ENCODE results near the gene BEGAIN.

The BEGAIN gene

DNA sequence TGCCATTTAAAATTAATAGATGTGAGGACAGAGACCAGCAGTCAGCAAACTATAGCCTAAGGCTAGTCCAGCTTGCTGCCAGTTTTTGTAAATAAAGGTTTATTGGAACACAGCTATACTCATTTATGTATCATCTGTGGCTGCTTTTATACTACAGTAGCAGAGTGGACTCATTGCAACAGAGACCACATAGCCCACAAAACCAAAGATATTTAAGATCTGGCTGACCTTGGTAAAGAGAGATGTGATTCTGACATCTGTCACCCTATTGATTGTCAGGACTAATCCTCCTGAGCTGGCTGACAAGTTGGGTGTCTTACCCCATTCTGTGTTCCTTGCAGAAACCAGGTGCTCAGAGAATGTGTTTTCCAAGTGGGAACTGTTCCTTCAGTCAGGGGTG is 99.9 kb downstream of the BEGAIN start:
- Histone ChIP-seq H3K4me3 (ENCODE audit: insufficient read depth, low read depth, low read length) (no peak overlapping the region), H3K9me3 (ENCODE audit: control insufficient read depth, low read length) (no peaks in the 10 kb centered on the region), H3K27me3 (ENCODE audit: control insufficient read depth, insufficient read depth, low read length, poor library complexity, severe bottlenecking) (no peaks in the 10 kb centered on the region), H3K4me1 (ENCODE audit: control insufficient read depth, insufficient read depth, low read length) (no peaks in the 10 kb centered on the region), H3K27ac (ENCODE audit: insufficient read depth, low read depth, low read length, poor library complexity, severe bottlenecking) (no peak overlapping the region), H3K36me3 (ENCODE audit: control insufficient read depth, insufficient read depth, low read length) (no peaks in the 10 kb centered on the region)

Data from ectodermal cell (in vitro differentiated cells).